ENCODE measurements around the gene PLA2G4E. TPM values are rescaled to one million over a fixed set of nuclear protein-coding genes. Genes with fewer than 3 reads are reported as not detected.

The PLA2G4E gene
- total and polyA plus RNA-seq, 2 of the 13 experiments (the other 11 are each of a cell fraction or from before 2014, with no cell fraction given), result not detected

DNA sequence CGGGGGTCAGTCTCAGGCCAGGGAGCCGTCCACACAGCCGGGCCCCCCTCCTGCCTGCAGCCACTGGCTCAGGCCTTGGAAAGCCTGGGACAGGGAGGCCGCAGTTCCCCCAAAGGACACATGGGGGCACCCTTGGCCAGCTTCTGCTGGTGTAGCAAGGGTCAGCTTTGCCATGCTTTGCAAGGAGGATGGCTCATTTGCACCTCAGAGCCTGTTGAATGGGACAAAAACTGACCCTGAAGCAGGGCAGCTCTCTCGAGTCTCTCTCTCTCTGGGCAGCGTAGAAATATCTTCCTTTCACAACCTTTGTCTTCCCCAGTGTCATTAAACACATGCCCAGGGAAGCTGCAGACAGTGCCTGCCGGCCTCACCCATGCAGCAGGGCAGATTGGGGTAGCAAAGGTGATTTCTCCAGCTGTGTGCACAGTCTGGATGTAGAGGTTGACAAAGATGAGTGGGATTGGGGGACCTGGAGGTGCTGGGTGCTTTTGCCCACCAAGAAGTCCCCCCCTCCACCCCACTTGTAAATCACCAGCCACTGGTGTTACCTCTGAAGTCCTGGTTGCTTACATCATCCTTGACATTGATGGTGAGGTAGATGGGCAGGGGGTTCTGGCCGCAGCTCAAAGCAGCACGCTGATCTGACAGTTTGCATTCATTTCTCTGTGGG lies 31.1 kb downstream of the PLA2G4E start:
- H3K79me2 ChIP-seq (ENCODE audit: insufficient read depth, low read length), result no peaks in the 10 kb centered on the region
- no peak overlapping the region for H3K27ac ChIP-seq (ENCODE audit: extremely low read length, insufficient read depth, low read length)
- CTCF ChIA-PET (ENCODE audit: low intra/inter-chr PET ratio, low total read pairs), result interaction anchor here (1.1 to 3.4 kb wide), 4 partner anchors 68 to 148 kb away, joined by 4 to 39 read pairs (median 12); no protein-coding TSS in a partner anchor
- no peaks in the 10 kb centered on the region for H3K9me3 ChIP-seq (ENCODE audit: low read length)
- H3K27me3 ChIP-seq (ENCODE audit: control insufficient read depth in 1 of 2, insufficient read depth in 2 of 2, low read length in 2 of 2), result peaks cover 7 to 60% of the 10 kb centered on the region in 2 experiments; a peak in 4 of 5 replicates
- H3K4me2 ChIP-seq (ENCODE audit: low read depth, low read length), result peak overlapping the region; percentile 54
- POLR2A ChIA-PET, result interaction anchor here (0.6 to 1.1 kb wide), 2 partner anchors 17 to 95 kb away, joined by 3 to 4 read pairs; partner anchors contain the start of gene EHD4
- no peaks in the 10 kb centered on the region for H4K20me1 ChIP-seq (ENCODE audit: insufficient read depth, low read length)
- H3K9ac ChIP-seq (ENCODE audit: insufficient read depth, low read depth, low read length), result no peak overlapping the region
- 0% methylated on average over 4 of the region's 9 CpGs for WGBS (ENCODE audit: low lambda C conversion rate)
- intact Hi-C loops (cut with micrococcal nuclease; ENCODE audit: unreplicated experiment) (loop anchor here (1.0 to 2.0 kb wide), 3 partner anchors 70 to 95 kb away; no protein-coding TSS in a partner anchor), in situ Hi-C loops (cut with HindIII; ENCODE audit: extremely low pct_ligation_motif_present, low pct_unique_long_range_greater_than_20kb) (loop anchor here (5.0 kb wide), 2 partner anchors 68 to 148 kb away; no protein-coding TSS in a partner anchor)
- peak; percentile 44 for FAIRE-seq
- ATAC-seq, result peak; percentile 95
- H3K36me3 ChIP-seq (replicated peaks in 1 of 2; ENCODE audit: control insufficient read depth in 1 of 2, insufficient read depth in 2 of 2, low read length in 2 of 2), result no peaks in the 10 kb centered on the region
- no peak overlapping the region for H2AFZ ChIP-seq (ENCODE audit: low read length)
- peak; percentile 56 for DNase-seq (ENCODE audit: low spot score)
- H3K4me1 ChIP-seq (ENCODE audit: insufficient read depth, low read length), result peaks cover 11% of the 10 kb centered on the region
- peak overlapping the region in 1 of 3 experiments; percentile 38; a peak in 2 of 6 replicates for H3K4me3 ChIP-seq (replicated peaks in 1 of 3; ENCODE audit: insufficient read depth in 1 of 3, low read depth in 2 of 3, low read length in 3 of 3)
- no TSS peak for BruUV-seq (replicated peaks)
- TF ChIP-seq ZBTB3 (CRISPR knock-in tag; IDR thresholded peaks at IDR 0.05; ENCODE audit: borderline replicate concordance, low read depth), result no peak
- TF ChIP-seq ZFP62 (CRISPR knock-in tag; IDR thresholded peaks at IDR 0.05), result no peak
- TF ChIP-seq, protein P1, sequence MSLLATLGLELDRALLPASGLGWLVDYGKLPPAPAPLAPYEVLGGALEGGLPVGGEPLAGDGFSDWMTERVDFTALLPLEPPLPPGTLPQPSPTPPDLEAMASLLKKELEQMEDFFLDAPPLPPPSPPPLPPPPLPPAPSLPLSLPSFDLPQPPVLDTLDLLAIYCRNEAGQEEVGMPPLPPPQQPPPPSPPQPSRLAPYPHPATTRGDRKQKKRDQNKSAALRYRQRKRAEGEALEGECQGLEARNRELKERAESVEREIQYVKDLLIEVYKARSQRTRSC (CRISPR knock-in tag; IDR thresholded peaks at IDR 0.05; ENCODE audit: low read depth), result no peak
- no peak for TF ChIP-seq ZNF792 (CRISPR knock-in tag; IDR thresholded peaks at IDR 0.05)
- TF ChIP-seq, protein P2, sequence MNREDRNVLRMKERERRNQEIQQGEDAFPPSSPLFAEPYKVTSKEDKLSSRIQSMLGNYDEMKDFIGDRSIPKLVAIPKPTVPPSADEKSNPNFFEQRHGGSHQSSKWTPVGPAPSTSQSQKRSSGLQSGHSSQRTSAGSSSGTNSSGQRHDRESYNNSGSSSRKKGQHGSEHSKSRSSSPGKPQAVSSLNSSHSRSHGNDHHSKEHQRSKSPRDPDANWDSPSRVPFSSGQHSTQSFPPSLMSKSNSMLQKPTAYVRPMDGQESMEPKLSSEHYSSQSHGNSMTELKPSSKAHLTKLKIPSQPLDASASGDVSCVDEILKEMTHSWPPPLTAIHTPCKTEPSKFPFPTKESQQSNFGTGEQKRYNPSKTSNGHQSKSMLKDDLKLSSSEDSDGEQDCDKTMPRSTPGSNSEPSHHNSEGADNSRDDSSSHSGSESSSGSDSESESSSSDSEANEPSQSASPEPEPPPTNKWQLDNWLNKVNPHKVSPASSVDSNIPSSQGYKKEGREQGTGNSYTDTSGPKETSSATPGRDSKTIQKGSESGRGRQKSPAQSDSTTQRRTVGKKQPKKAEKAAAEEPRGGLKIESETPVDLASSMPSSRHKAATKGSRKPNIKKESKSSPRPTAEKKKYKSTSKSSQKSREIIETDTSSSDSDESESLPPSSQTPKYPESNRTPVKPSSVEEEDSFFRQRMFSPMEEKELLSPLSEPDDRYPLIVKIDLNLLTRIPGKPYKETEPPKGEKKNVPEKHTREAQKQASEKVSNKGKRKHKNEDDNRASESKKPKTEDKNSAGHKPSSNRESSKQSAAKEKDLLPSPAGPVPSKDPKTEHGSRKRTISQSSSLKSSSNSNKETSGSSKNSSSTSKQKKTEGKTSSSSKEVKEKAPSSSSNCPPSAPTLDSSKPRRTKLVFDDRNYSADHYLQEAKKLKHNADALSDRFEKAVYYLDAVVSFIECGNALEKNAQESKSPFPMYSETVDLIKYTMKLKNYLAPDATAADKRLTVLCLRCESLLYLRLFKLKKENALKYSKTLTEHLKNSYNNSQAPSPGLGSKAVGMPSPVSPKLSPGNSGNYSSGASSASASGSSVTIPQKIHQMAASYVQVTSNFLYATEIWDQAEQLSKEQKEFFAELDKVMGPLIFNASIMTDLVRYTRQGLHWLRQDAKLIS (CRISPR knock-in tag; IDR thresholded peaks at IDR 0.05), result no peak
- TF ChIP-seq HOXA5 (CRISPR knock-in tag; IDR thresholded peaks at IDR 0.05), result 0 out of 2 replicates have a peak, but pooled peaks have one; percentile 39
- TF ChIP-seq, protein P3, sequence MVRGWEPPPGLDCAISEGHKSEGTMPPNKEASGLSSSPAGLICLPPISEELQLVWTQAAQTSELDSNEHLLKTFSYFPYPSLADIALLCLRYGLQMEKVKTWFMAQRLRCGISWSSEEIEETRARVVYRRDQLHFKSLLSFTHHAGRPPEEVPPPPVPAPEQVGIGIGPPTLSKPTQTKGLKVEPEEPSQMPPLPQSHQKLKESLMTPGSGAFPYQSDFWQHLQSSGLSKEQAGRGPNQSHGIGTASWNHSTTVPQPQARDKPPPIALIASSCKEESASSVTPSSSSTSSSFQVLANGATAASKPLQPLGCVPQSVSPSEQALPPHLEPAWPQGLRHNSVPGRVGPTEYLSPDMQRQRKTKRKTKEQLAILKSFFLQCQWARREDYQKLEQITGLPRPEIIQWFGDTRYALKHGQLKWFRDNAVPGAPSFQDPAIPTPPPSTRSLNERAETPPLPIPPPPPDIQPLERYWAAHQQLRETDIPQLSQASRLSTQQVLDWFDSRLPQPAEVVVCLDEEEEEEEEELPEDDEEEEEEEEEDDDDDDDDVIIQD (CRISPR knock-in tag; IDR thresholded peaks at IDR 0.05; ENCODE audit: low read depth), result no peak
- TF ChIP-seq, protein P4, sequence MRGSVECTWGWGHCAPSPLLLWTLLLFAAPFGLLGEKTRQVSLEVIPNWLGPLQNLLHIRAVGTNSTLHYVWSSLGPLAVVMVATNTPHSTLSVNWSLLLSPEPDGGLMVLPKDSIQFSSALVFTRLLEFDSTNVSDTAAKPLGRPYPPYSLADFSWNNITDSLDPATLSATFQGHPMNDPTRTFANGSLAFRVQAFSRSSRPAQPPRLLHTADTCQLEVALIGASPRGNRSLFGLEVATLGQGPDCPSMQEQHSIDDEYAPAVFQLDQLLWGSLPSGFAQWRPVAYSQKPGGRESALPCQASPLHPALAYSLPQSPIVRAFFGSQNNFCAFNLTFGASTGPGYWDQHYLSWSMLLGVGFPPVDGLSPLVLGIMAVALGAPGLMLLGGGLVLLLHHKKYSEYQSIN (CRISPR knock-in tag; IDR thresholded peaks at IDR 0.05; ENCODE audit: borderline replicate concordance), result no peak
- TF ChIP-seq KDM5B (CRISPR knock-in tag; IDR thresholded peaks at IDR 0.05; ENCODE audit: borderline replicate concordance), result no peak
- peak; percentile 17; the same call in 1 of the 2 replicates for TF ChIP-seq BHLHE40 (IDR thresholded peaks at IDR 0.05; ENCODE audit: low read length)
- TF ChIP-seq ZNF563 (CRISPR knock-in tag; IDR thresholded peaks at IDR 0.05), result no peak
- TF ChIP-seq ZNF644 (CRISPR knock-in tag; IDR thresholded peaks at IDR 0.05; ENCODE audit: low read depth), result 0 out of 2 replicates have a peak, but pooled peaks have one; percentile 14
- TF ChIP-seq FOSL2 (CRISPR knock-in tag; IDR thresholded peaks at IDR 0.05), result peak; percentile 21; the same call in 1 of the 2 replicates
- 0 out of 2 replicates have a peak, but pooled peaks have one; percentile 14 for TF ChIP-seq MED1 (CRISPR knock-in tag; IDR thresholded peaks at IDR 0.05)
- TF ChIP-seq XRCC5 (optimal IDR thresholded peaks at IDR 0.05; ENCODE audit: low read length), result peak; percentile 51
- no peak for TF ChIP-seq ZNF441 (CRISPR knock-in tag; IDR thresholded peaks at IDR 0.05; ENCODE audit: borderline replicate concordance)

All from HepG2 (cell line).